Ectodermal cell (in vitro differentiated cells): ENCODE results near the gene HIRIP3.
A peak's percentile ranks its signal among the peaks of the same experiment; 100 is the strongest.

Source experiments
- H3K27ac ChIP-seq: 2 replicates; pipeline ENCODE4 v1.7.0; 2013; ENCODE audit warnings: mild to moderate bottlenecking, low read depth, low read length; ENCODE audit not compliant: insufficient read depth, poor library complexity, severe bottlenecking
- H3K27me3 ChIP-seq: 2 replicates; pipeline ENCODE4 v1.7.0; 2013; ENCODE audit warnings: mild to moderate bottlenecking, low read length; ENCODE audit not compliant: insufficient read depth, control insufficient read depth, poor library complexity, severe bottlenecking
- H3K36me3 ChIP-seq: one replicate; pipeline ENCODE4 v1.7.0; 2013; ENCODE audit warnings: low read length; ENCODE audit not compliant: control insufficient read depth, insufficient read depth
- H3K4me1 ChIP-seq: one replicate; pipeline ENCODE4 v1.7.0; 2013; ENCODE audit warnings: low read length; ENCODE audit not compliant: control insufficient read depth, insufficient read depth
- H3K4me3 ChIP-seq: 2 replicates; pipeline ENCODE4 v1.7.0; 2013; ENCODE audit warnings: low read depth, low read length, control low read depth; ENCODE audit not compliant: insufficient read depth
- H3K9me3 ChIP-seq: 2 replicates; pipeline ENCODE4 v1.7.0; 2013; ENCODE audit warnings: mild to moderate bottlenecking, low read length, moderate library complexity; ENCODE audit not compliant: control insufficient read depth
- whole genome bisulfite sequencing, 2 experiments: methylation state at CpG; one replicate each; pipeline ENCODE4 v1.1.7; 2013; ENCODE audit warnings: missing lambda C conversion rate in 2 of 2; 5-methylcytosine and 5-hydroxymethylcytosine counted together

Gene HIRIP3

GRCh38 chr16:29982560-29983419 is 12.6 kb downstream of the HIRIP3 start:
- Histone ChIP-seq H3K36me3 (peaks cover 85% of the 10 kb centered on the region), H3K4me1 (no peaks in the 10 kb centered on the region), H3K27ac (no peak overlapping the region), H3K9me3 (no peaks in the 10 kb centered on the region), H3K4me3 (no peak overlapping the region), H3K27me3 (no peaks in the 10 kb centered on the region)
- WGBS, 2 experiments, result 94 to 95% methylated on average over 24 of the region's 24 CpGs

GRCh38 chr16:29978564-29979270 is 16.7 kb downstream of the HIRIP3 start:
- no peak overlapping the region for H3K27ac ChIP-seq
- H3K4me1 ChIP-seq, result peaks cover 26% of the 10 kb centered on the region
- no peaks in the 10 kb centered on the region for H3K27me3 ChIP-seq
- peaks cover 55% of the 10 kb centered on the region for H3K36me3 ChIP-seq
- H3K9me3 ChIP-seq, result no peaks in the 10 kb centered on the region
- WGBS, 2 experiments, result 94 to 95% methylated on average over 9 of the region's 9 CpGs
- H3K4me3 ChIP-seq, result no peak overlapping the region

- Histone ChIP-seq H3K9me3 (peaks cover under 1% of the 10 kb centered on the region), H3K27me3 (no peaks in the 10 kb centered on the region), H3K4me3 (no peak overlapping the region), H3K27ac (no peak overlapping the region), H3K36me3 (peaks cover 48% of the 10 kb centered on the region), H3K4me1 (peaks cover 26% of the 10 kb centered on the region)
- WGBS, 2 experiments, result 96 to 97% methylated on average over 9 of the region's 9 CpGs
Measured at GRCh38 chr16:29978081-29978480, 17.3 kb downstream of the HIRIP3 start.

GRCh38 chr16:29977063-29977825 is 18.2 kb downstream of the HIRIP3 start:
- Histone ChIP-seq H3K27ac (no peak overlapping the region), H3K27me3 (no peaks in the 10 kb centered on the region), H3K36me3 (peaks cover 40% of the 10 kb centered on the region), H3K4me1 (peaks cover 26% of the 10 kb centered on the region), H3K4me3 (no peak overlapping the region), H3K9me3 (peaks cover 3% of the 10 kb centered on the region)
- 89 to 90% methylated on average over 9 of the region's 9 CpGs for WGBS, 2 experiments

GRCh38 chr16:29975811-29976511 is 19.5 kb downstream of the HIRIP3 start:
- H3K27me3 ChIP-seq, result no peaks in the 10 kb centered on the region
- H3K4me3 ChIP-seq, result peak overlapping the region; percentile 64
- peaks cover 29% of the 10 kb centered on the region for H3K36me3 ChIP-seq
- peaks cover 26% of the 10 kb centered on the region for H3K4me1 ChIP-seq
- no peak overlapping the region for H3K27ac ChIP-seq
- WGBS, 2 experiments, result 46 to 54% methylated on average over 6 of the region's 6 CpGs
- peaks cover 3% of the 10 kb centered on the region for H3K9me3 ChIP-seq

GRCh38 chr16:29975134-29975538 is 20.3 kb downstream of the HIRIP3 start:
- WGBS, 2 experiments, result 77 to 85% methylated on average over 5 of the region's 5 CpGs
- Histone ChIP-seq H3K4me3 (peak overlapping the region; percentile 64), H3K27me3 (no peaks in the 10 kb centered on the region), H3K9me3 (peaks cover 3% of the 10 kb centered on the region), H3K27ac (no peak overlapping the region), H3K4me1 (peaks cover 26% of the 10 kb centered on the region), H3K36me3 (peaks cover 22% of the 10 kb centered on the region)

- peaks cover 26% of the 10 kb centered on the region for H3K4me1 ChIP-seq
- H3K4me3 ChIP-seq, result peak overlapping the region; percentile 64
- H3K27ac ChIP-seq, result peak overlapping the region; percentile 11
- no peaks in the 10 kb centered on the region for H3K27me3 ChIP-seq
- peaks cover 20% of the 10 kb centered on the region for H3K36me3 ChIP-seq
- WGBS, 2 experiments, result 8% methylated on average over 31 of the region's 31 CpGs
- H3K9me3 ChIP-seq, result peaks cover 3% of the 10 kb centered on the region
Measured at GRCh38 chr16:29974291-29975133, 20.9 kb downstream of the HIRIP3 start.

- peaks cover 3% of the 10 kb centered on the region for H3K9me3 ChIP-seq
- peaks cover 26% of the 10 kb centered on the region for H3K4me1 ChIP-seq
- 3% methylated on average over 75 of the region's 75 CpGs for WGBS, 2 experiments
- H3K4me3 ChIP-seq, result peak within 1 kb of the TSS; percentile 64
- no peaks in the 10 kb centered on the region for H3K27me3 ChIP-seq
- H3K27ac ChIP-seq, result peak within 1 kb of the TSS; percentile 11
- peaks cover 16% of the 10 kb centered on the region for H3K36me3 ChIP-seq
Measured at GRCh38 chr16:29973384-29974246, 21.8 kb downstream of the HIRIP3 start, which contains the start of gene TAOK2. TSS of gene TAOK2 (plus strand) at chr16:29973868. CDS start at chr16:29977773, 3,905 bp downstream.
